Vagina (tissue), 2 donors: ENCODE results near the gene NFYC. TPM values are rescaled to one million over a fixed set of nuclear protein-coding genes. Genes with fewer than 3 reads are reported as not detected.

Experiments used
- DNase-seq, 2 donors: peaks; one replicate each; pipeline ENCODE4 v3.0.0-alpha.2; 2017; ENCODE audit errors: extremely low spot score in 2 of 2
- H3K27ac ChIP-seq: fragments of 200-600 bp; sonication (generic); one replicate; pipeline ENCODE4 v1.5.1; 2019
- H3K27me3 ChIP-seq: fragments of 200-600 bp; sonication (generic); one replicate; pipeline ENCODE4 v1.5.1; 2019
- H3K36me3 ChIP-seq, 2 donors: fragments of 200-600 bp; sonication (generic); one replicate each; pipeline ENCODE4 v1.5.1; 2017 to 2019
- H3K4me1 ChIP-seq: fragments of 200-600 bp; sonication (generic); one replicate; pipeline ENCODE4 v1.5.1; 2019
- H3K4me3 ChIP-seq, 2 donors: fragments of 200-600 bp; sonication (generic); 1 replicate in 1 of 2; 2 replicates in 1 of 2; pipeline ENCODE4 v1.5.1; 2016 to 2019
- H3K9me3 ChIP-seq: fragments of 200-600 bp; sonication (generic); one replicate; pipeline ENCODE4 v1.5.1; 2019
- CTCF ChIP-seq, 3 experiments: fragments of 450-650 bp in 2 of 3; fragments of 200-600 bp in 1 of 3; sonication (generic) in 1 of 3; IDR thresholded peaks; one replicate each; pipeline ENCODE4 v1.5.1; 2017 to 2019; ENCODE audit warnings: antibody characterized with exemption in 3 of 3, mild to moderate bottlenecking in 2 of 3, moderate library complexity in 2 of 3
- POLR2A ChIP-seq, 2 donors: fragments of 450-650 bp; IDR thresholded peaks; one replicate each; pipeline ENCODE4 v1.6.1; 2017; ENCODE audit warnings: antibody characterized with exemption in 2 of 2, mild to moderate bottlenecking in 2 of 2, moderate library complexity in 2 of 2
- POLR2AphosphoS5 ChIP-seq, 2 donors: sonication (generic); formaldehyde crosslinking; IDR thresholded peaks; one replicate each; pipeline ENCODE4 v1.9.0; 2017; ENCODE audit warnings: antibody characterized with exemption in 2 of 2, mild to moderate bottlenecking in 2 of 2, low read depth in 1 of 2; ENCODE audit not compliant: insufficient read depth in 1 of 2
- intact Hi-C: fragments of 100-400 bp; cut with DNase I; formaldehyde crosslinking; loops from one replicate; pipeline ENCODE4 v1.15.1; 2023
- total RNA-seq: library from RNA; depleted of rRNA; stranded (reverse); fragments of >200 nt; gene quantifications from one replicate; pipeline ENCODE4 v1.2.3, GENCODE V29; 2016

Gene NFYC
- total RNA-seq, 1 donor from 2014 or later = 61.6 TPM

- TF ChIP-seq CTCF (IDR thresholded peaks at IDR 0.05) (no peak), POLR2AphosphoS5 (IDR thresholded peaks at IDR 0.05; ENCODE audit: insufficient read depth in 1 of 2, low read depth in 1 of 2) (no peak)
- intact Hi-C loops = no loop called here
- H3K9me3 ChIP-seq = no peaks in the 10 kb centered on the region
- H3K27me3 ChIP-seq = no peaks in the 10 kb centered on the region
- H3K4me1 ChIP-seq = peaks cover 29% of the 10 kb centered on the region
- H3K36me3 ChIP-seq = no peaks in the 10 kb centered on the region
- no peak overlapping the region for H3K4me3 ChIP-seq
- DNase-seq = no peak
- H3K27ac ChIP-seq = no peak overlapping the region
These were observed 94.9 kb downstream of the NFYC start for GRCh38 chr1:40786171-40786994.

GRCh38 chr1:40786995-40787705 is 95.6 kb downstream of the NFYC start:
- DNase-seq = no peak
- TF ChIP-seq CTCF (IDR thresholded peaks at IDR 0.05) (no peak), POLR2A (IDR thresholded peaks at IDR 0.05) (no peak), POLR2AphosphoS5 (IDR thresholded peaks at IDR 0.05; ENCODE audit: insufficient read depth in 1 of 2, low read depth in 1 of 2) (no peak)
- Histone ChIP-seq H3K36me3 (no peaks in the 10 kb centered on the region), H3K4me1 (peaks cover 23% of the 10 kb centered on the region), H3K27me3 (no peaks in the 10 kb centered on the region), H3K27ac (no peak overlapping the region), H3K4me3 (no peak overlapping the region), H3K9me3 (no peaks in the 10 kb centered on the region)
- intact Hi-C loops = no loop called here

- no peak overlapping the region for H3K27ac ChIP-seq
- no peaks in the 10 kb centered on the region for H3K27me3 ChIP-seq
- H3K9me3 ChIP-seq = no peaks in the 10 kb centered on the region
- H3K4me1 ChIP-seq = peaks cover 15% of the 10 kb centered on the region
- DNase-seq = no peak
- TF ChIP-seq CTCF (IDR thresholded peaks at IDR 0.05) (no peak), POLR2AphosphoS5 (IDR thresholded peaks at IDR 0.05; ENCODE audit: insufficient read depth in 1 of 2, low read depth in 1 of 2) (no peak), POLR2A (IDR thresholded peaks at IDR 0.05) (no peak)
- no peak overlapping the region for H3K4me3 ChIP-seq
- intact Hi-C loops = no loop called here
- H3K36me3 ChIP-seq = no peaks in the 10 kb centered on the region
These were observed 96.4 kb downstream of the NFYC start for GRCh38 chr1:40787737-40788560.

GRCh38 chr1:40788561-40789341 is 97.2 kb downstream of the NFYC start:
- H3K4me1 ChIP-seq = peaks cover 10% of the 10 kb centered on the region
- no peak overlapping the region for H3K27ac ChIP-seq

More at GRCh38 chr1:40788561-40789341, 97.2 kb downstream of the NFYC start:
- H3K27me3 ChIP-seq = no peaks in the 10 kb centered on the region
- no peaks in the 10 kb centered on the region for H3K36me3 ChIP-seq
- TF ChIP-seq CTCF (IDR thresholded peaks at IDR 0.05) (no peak), POLR2A (IDR thresholded peaks at IDR 0.05) (no peak), POLR2AphosphoS5 (IDR thresholded peaks at IDR 0.05; ENCODE audit: insufficient read depth in 1 of 2, low read depth in 1 of 2) (no peak)
- intact Hi-C loops = no loop called here
- H3K9me3 ChIP-seq = no peaks in the 10 kb centered on the region
- no peak for DNase-seq
- H3K4me3 ChIP-seq = no peak overlapping the region
